ENCODE measurements around the gene KRT33A. TPM values are rescaled to one million over a fixed set of nuclear protein-coding genes. Genes with fewer than 3 reads are reported as not detected.

The KRT33A gene
- total RNA-seq, 2 experiments from 2014 or later, result not detected

DNA sequence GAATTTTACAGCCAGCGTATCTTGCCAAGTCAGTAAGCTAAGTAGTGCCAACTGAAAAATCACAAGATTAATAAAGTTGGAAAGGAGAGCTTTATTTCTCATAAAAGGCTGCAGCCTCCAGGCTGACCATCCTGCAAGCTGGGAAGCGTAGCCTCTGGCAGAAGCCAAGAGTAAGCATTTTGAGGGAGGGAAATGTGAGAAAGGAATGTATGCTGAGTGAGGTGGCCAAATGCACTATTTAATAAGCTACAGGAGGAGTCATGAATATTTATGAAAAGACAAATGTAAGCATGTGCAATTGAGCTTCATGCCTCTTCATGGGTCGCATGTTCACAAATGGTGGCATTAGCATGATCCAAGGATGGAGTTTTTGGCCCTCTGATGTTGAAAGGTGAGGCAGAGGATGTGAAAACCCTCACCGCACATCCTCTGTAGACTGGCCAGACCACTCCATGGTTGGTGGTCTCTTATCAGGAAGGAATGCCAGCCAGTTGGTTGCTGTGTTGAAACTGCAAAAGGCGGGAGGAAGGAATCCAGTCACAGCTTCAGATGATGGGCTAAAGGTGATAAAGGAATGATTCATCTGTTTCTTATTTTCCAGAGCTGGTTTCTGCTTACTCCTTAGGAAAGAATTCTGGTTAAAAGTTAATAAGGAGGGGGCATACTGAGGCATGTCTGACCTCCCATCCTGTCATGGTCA, 9.8 kb upstream of the KRT33A start:
- Histone ChIP-seq H3K4me1 (ENCODE audit: insufficient read depth, low read length) (no peaks in the 10 kb centered on the region), H3K27ac (ENCODE audit: low read depth in 1 of 2, low read length in 2 of 2) (no peak overlapping the region), H3K36me3 (ENCODE audit: insufficient read depth, low read length) (no peaks in the 10 kb centered on the region), H3K4me3 (ENCODE audit: low read length) (no peak overlapping the region), H3K9me3 (ENCODE audit: control insufficient read depth in 1 of 2, insufficient read depth in 1 of 2, low read length in 2 of 2) (peaks cover 0 to 5% of the 10 kb centered on the region in 2 experiments), H3K27me3 (ENCODE audit: control insufficient read depth in 1 of 2, insufficient read depth in 2 of 2, low read length in 2 of 2) (no peaks in the 10 kb centered on the region)
- Mint-ChIP-seq H3K36me3 (ENCODE audit: low read depth) (no peaks in the 10 kb centered on the region), H3K4me3 (no peak overlapping the region), H3K27me3 (no peaks in the 10 kb centered on the region), H3K4me1 (ENCODE audit: low read depth) (no peaks in the 10 kb centered on the region), H3K27ac (no peak overlapping the region), H3K9me3 (peaks cover 2% of the 10 kb centered on the region)
- ATAC-seq (ENCODE audit: poor library complexity), result no peak
- POLR2A ChIA-PET, result no interaction called here
- CTCF ChIA-PET, result no interaction called here
- TF ChIP-seq, protein P1, sequence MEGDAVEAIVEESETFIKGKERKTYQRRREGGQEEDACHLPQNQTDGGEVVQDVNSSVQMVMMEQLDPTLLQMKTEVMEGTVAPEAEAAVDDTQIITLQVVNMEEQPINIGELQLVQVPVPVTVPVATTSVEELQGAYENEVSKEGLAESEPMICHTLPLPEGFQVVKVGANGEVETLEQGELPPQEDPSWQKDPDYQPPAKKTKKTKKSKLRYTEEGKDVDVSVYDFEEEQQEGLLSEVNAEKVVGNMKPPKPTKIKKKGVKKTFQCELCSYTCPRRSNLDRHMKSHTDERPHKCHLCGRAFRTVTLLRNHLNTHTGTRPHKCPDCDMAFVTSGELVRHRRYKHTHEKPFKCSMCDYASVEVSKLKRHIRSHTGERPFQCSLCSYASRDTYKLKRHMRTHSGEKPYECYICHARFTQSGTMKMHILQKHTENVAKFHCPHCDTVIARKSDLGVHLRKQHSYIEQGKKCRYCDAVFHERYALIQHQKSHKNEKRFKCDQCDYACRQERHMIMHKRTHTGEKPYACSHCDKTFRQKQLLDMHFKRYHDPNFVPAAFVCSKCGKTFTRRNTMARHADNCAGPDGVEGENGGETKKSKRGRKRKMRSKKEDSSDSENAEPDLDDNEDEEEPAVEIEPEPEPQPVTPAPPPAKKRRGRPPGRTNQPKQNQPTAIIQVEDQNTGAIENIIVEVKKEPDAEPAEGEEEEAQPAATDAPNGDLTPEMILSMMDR (IDR thresholded peaks at IDR 0.05), result no peak
- DNase-seq, result no peak
- intact Hi-C loops (cut with DNase I, micrococcal nuclease), result no loop called here

DNA sequence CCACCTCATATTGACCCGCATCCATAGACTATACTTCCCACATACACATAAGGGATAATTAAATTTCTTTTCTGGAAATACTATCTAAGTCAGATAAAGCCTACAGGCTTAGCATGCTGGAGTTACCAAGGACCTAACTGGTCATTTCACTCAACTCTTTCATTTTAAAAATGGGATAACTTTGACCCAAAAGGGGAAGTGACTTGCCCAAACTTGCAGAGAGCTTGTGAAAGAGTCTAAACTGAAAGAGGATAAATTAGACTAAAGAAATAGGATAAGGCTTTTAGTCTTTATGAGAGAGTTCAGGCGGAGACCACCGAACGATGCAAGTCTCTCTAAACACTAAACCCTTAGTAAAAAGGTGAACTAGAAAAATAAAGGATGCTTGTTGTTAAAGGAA, 3.9 kb upstream of the KRT33A start:
- H3K4me1 Mint-ChIP-seq (ENCODE audit: low read depth), result peaks cover 6% of the 10 kb centered on the region
- no peak overlapping the region for H3K27ac Mint-ChIP-seq
- Histone ChIP-seq H3K4me3 (ENCODE audit: low read length) (no peak overlapping the region), H3K36me3 (ENCODE audit: insufficient read depth, low read length) (no peaks in the 10 kb centered on the region), H3K27me3 (ENCODE audit: control insufficient read depth in 1 of 2, insufficient read depth in 2 of 2, low read length in 2 of 2) (no peaks in the 10 kb centered on the region), H3K4me1 (ENCODE audit: insufficient read depth, low read length) (peaks cover 11% of the 10 kb centered on the region), H3K27ac (ENCODE audit: low read depth in 1 of 2, low read length in 2 of 2) (no peak overlapping the region), H3K9me3 (ENCODE audit: control insufficient read depth in 1 of 2, insufficient read depth in 1 of 2, low read length in 2 of 2) (peaks cover 0 to 5% of the 10 kb centered on the region in 2 experiments)
- intact Hi-C loops (cut with DNase I, micrococcal nuclease), result no loop called here
- no peaks in the 10 kb centered on the region for H3K27me3 Mint-ChIP-seq
- ATAC-seq (ENCODE audit: poor library complexity) (no peak), DNase-seq (no peak)
- ChIA-PET CTCF (interaction anchor here (0.7 kb wide), 1 partner anchor 18 kb away, joined by 3 read pairs; no protein-coding TSS in a partner anchor), POLR2A (no interaction called here)
- TF ChIP-seq, protein P1 (IDR thresholded peaks at IDR 0.05), result no peak
- peaks cover 2% of the 10 kb centered on the region for H3K9me3 Mint-ChIP-seq
- H3K4me3 Mint-ChIP-seq, result no peak overlapping the region
- no peaks in the 10 kb centered on the region for H3K36me3 Mint-ChIP-seq (ENCODE audit: low read depth)

DNA sequence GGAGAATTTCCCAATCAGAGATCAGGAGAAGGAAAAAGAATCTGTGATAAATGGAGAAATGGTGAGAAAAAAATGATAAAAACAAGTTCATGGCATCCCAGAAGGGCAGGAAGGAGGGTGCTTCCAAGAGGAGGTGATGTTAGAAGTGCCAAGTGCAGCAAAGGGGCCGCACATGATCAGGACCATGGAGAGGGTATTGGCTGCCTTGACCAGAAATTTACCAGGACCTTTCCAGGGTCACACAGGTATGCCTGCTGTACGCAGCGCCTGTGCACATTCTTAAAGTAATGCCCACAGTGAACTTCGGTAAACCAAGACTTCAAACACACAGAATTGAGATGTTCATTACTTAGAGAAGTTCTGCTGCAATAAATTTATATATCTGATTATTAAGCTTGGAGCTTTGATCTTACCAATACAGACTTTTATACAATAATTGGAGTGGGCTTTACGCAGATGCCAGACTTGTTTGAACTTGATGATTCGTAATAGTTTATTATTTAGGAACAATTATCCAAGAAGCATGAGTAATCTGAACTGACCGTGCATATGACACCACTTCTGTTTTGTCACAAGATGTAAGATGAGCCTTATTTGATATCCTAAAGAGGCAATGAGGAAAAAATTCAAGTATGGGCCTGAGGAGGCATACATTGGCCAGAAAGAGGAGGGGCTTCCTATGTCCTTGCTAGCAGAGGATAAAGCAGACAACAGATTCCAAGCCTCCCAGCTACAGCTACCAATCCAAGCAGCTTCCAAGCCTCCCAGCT, 2.2 kb upstream of the KRT33A start:
- peaks cover 0 to 5% of the 10 kb centered on the region in 2 experiments for H3K9me3 ChIP-seq (ENCODE audit: control insufficient read depth in 1 of 2, insufficient read depth in 1 of 2, low read length in 2 of 2)
- H3K4me3 Mint-ChIP-seq, result no peak overlapping the region
- H3K4me1 ChIP-seq (ENCODE audit: insufficient read depth, low read length), result peaks cover 11% of the 10 kb centered on the region
- H3K27me3 ChIP-seq (ENCODE audit: control insufficient read depth in 1 of 2, insufficient read depth in 2 of 2, low read length in 2 of 2), result no peaks in the 10 kb centered on the region
- H3K36me3 ChIP-seq (ENCODE audit: insufficient read depth, low read length), result no peaks in the 10 kb centered on the region
- no peak overlapping the region for H3K4me3 ChIP-seq (ENCODE audit: low read length)
- H3K36me3 Mint-ChIP-seq (ENCODE audit: low read depth), result no peaks in the 10 kb centered on the region
- ChIA-PET CTCF (interaction anchor here (1.2 kb wide), 1 partner anchor 30 kb away, joined by 4 read pairs; no protein-coding TSS in a partner anchor), POLR2A (no interaction called here)
- H3K9me3 Mint-ChIP-seq, result peaks cover 2% of the 10 kb centered on the region
- DNase-seq (no peak), ATAC-seq (ENCODE audit: poor library complexity) (no peak)
- no peak overlapping the region for H3K27ac Mint-ChIP-seq
- intact Hi-C loops (cut with DNase I, micrococcal nuclease), result no loop called here
- H3K4me1 Mint-ChIP-seq (ENCODE audit: low read depth), result peaks cover 8% of the 10 kb centered on the region
- TF ChIP-seq, protein P1 (IDR thresholded peaks at IDR 0.05), result no peak
- no peak overlapping the region for H3K27ac ChIP-seq (ENCODE audit: low read depth in 1 of 2, low read length in 2 of 2)
- no peaks in the 10 kb centered on the region for H3K27me3 Mint-ChIP-seq

Measured in CD4-positive, alpha-beta T cell (primary cell).